SKM-1 treated with dmso at 0.1 percent for 144 hours (cell line): Measurements from ENCODE around the gene CCDC33.

Experiments
- DNase-seq: peaks from one replicate; lab custom pipeline; 2025; ENCODE audit not compliant: unreplicated experiment; lab: John Stamatoyannopoulos, UW

Gene CCDC33

DNA sequence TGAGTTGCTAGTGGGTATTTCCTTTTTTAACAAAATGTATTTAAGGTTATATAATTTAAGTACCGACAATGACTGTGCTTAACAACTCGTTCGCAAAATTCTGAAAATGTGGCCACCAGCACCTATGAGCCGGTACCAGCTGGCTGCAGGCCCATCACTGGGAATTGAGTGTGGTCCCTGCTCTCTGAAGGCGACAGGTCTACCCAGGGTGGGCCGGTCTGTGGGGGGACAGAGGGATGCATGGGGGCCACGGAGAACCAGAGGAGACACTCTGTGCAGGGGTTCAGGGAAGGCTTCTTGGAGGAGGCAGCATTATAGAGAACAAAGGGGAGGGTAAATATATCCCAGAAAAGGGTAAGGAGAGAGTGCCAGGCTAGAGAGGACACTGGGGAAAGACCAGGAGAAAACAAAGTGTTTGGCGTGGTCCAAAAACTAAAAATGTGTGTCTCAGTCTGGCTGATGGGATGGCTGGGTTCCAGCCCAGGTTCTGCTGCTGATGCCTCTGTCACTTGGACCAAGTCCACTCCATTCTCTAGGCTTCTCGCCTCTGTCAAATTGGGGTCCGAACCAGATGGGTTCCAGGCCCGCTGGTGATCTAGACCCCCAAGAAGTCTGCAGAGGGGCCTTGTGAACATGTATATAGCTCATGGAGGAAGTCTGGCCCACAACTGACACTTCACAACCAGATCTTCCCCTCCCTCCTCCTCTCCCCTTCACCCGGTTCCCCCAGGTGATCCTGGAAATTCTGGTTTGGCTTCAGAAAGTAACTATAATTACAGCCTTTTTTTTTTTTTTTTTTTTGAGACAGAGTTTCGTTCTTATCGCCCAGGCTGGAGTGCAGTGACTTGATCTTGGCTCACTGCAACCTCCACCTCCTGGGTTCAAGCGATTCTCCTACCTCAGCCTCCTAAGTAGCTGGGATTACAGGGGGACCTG, 142.0 kb downstream of the CCDC33 start:
- DNase-seq, result no peak

DNA sequence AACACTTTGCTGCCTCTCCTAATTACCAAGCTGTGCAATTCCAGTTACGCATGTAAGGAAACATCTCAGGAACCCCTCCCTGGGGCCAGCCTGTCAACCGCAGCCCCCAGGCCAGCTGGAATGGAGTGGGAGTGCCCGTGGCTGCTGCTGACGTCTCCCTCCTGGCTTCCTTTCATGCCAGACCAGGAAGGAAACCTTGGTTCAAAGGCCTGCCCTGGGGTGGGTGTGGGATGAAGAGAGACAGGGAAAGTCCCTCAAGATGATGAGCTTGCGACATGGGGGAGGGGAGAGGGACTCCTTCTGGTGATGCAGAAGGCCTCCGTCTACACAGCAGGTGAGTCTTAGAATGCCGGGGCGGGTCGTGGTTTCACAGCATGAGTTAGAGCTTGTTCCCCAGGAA, 142.7 kb downstream of the CCDC33 start:
- DNase-seq, result no peak

DNA sequence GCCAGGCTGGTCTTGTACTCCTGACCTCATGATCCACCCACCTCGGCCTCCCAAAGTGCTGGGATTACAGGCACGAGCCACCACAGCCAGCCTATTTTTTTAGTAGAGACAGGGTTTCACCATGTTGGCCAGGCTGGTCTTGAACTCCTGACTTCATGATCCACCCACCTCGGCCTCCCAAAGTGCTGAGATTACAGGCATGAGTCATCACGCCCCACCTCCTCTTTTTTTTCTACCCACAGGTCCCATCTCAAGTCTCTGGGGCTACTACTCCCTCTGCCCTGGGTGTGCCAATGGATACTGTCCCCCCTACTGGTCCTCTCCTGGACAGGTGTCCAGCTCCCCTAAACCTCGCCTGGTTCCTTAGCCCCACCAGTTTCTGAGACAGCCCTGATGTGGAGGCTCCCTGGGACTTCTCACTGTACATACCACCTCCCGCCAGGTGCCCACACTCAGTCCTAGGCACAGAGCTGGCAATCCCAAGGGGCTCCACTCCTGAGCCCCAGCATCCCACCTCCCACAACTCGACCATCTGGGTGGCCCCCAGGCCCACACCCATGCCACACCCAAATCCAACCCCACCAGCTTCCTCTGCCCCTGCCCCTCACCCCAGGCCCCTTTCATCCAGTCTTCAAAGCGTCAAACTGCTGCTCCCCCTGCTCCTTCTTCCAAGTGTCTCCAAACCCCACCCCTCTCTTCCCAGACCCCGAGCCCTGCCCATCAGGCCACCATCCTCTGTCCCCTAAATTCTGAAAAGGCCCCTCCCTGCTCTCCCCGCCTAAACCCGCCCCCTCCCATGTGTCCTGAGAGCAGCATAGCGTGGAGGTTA, 144.4 kb downstream of the CCDC33 start:
- DNase-seq, result no peak

DNA sequence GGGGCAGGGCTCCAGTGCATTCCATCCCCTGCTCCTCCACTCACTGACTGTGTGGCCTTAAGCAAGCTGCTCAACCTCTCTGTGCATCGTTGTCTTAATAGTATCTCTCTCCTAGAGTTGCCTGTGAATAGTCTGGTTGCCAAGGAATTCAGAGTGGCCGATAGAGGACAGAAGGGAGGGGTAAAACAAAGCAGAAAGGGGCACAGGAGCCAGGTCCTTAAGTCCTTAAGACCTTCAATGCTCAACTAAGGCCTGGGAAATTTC, 145.0 kb downstream of the CCDC33 start:
- DNase-seq, result no peak

DNA sequence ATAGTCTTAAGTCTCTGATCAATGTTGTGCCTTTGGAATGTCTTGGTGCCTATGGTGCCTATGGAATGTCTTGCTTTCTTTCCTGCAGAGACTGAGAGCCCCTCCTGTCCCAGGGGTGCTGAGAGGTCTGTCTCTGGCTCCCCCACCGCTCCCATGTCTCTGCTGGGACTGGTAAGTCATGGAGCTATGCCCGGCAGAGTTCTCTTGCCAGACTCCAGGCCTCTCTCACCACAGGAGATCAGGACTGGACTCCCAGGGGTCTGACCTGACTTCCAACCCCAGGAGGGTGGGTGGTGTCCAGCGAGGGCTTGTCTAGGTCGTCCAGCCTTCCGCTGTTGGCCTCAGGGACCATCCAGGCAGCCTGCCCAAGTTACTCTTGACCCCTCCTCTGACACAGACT, 145.4 kb downstream of the CCDC33 start:
- no peak for DNase-seq

DNA sequence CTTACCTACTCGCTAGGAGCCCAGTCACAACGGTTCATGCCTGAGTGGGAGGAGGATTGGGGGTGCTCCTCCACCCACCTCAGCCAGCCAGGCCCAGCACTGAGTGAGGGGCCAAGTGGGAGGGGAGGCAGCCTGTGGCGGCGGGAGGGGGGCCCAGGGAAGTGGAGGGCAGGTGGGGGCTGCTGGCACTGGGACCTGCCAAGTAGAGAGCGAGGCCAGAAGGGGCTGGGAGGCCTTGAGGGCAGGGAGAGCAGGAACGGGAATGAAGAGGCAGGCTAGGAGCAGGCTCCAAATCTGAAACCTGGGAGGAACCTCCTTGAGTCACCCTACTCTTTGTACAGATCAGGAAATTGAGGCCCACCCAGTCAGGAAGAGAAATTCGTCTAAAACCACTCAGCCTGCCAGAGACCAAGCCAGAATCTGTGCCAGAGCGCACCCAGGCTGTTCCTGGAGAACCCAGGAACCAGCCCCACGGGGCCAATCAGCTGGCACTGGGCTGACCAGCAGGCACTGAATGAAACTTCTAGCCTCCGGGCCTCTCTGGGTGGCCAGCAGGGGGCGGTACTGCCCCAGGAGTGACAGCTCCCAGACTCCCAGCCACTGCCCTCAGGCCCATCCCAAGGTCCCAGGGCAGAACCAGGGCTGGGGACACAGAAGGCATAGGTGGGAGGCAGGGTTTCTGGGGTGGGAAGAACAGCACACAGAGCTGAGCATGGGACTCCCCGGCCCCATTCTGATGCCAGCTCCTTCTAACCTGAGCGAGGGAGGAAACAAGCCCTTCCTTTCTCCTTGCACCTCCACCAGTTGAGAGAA, 146.1 kb downstream of the CCDC33 start:
- peak; percentile 68 for DNase-seq

DNA sequence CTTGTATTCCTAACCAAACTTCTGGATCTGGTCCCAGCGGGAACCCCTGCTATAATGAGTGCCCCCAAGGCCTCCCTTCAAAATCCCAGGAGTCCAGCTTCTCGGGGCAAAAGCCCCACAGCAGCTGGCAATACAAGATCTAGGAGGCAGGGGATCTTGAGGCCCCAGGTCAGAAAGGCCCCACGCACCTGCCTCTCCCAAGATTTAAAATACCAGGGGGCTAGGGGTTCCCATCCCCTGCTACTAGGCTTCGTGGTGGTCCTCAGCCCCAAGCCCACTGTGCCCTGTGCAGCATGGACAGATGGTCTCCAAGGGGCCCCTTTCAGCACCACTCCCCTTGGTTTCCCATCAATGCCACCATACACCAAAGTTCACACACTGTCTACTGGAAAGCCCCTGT, 147.2 kb downstream of the CCDC33 start:
- DNase-seq, result no peak

DNA sequence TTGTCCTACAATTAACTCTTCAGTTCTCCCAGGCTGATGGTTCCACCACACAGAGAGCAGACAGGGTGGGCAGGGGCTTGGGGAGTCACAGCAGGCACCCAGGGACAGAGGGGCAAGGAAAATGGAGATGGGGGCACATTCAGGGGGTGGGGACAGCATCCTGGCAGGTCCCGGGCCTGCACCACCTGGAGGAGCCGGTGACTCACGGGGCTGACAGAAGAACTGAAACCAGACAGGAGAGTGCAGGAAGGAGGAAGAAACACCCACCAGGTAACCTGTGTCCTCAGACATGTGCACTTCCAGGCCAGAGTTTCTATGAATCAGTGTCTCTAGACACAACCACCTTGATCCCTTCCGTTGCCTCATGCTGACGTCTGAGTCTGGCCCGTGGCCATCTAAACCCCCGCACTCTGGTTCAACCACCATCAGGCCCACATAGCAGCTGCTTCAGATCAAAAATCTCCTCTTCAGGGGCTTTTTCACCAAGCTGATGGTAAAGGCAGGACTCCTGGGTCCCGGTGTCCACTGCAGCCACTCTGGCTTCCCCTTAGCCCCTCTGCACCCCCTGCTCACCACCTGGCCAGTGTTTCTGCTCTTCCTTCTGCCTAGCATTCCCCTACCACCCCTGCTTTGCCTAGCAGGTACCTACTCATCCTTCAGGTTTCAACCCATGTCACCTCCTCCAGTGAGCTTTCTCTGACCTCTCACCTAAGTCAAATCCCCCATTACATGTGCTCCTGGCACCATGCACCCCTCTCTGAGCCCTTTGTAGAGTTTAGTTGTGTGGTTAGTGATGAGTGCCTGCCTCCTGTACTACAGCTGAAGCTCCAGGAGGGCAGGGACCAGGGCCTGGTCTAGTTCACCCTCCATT, 147.8 kb downstream of the CCDC33 start:
- DNase-seq, result no peak

DNA sequence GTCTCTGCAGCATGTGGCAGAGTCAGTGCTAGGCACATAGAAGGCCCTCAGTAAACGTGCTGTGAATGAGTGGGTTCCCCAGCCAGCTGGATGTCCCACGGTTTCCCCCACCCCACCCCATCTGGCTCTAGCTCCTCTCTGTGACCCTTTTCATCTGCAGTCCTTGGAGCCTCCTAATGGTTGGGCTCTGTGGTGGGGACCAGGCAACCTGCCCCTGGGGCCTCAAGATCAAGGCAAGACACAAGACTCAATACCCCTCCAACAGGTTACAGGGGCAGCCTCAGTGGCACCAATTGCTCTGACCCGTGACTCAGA, 148.4 kb downstream of the CCDC33 start:
- DNase-seq, result no peak

DNA sequence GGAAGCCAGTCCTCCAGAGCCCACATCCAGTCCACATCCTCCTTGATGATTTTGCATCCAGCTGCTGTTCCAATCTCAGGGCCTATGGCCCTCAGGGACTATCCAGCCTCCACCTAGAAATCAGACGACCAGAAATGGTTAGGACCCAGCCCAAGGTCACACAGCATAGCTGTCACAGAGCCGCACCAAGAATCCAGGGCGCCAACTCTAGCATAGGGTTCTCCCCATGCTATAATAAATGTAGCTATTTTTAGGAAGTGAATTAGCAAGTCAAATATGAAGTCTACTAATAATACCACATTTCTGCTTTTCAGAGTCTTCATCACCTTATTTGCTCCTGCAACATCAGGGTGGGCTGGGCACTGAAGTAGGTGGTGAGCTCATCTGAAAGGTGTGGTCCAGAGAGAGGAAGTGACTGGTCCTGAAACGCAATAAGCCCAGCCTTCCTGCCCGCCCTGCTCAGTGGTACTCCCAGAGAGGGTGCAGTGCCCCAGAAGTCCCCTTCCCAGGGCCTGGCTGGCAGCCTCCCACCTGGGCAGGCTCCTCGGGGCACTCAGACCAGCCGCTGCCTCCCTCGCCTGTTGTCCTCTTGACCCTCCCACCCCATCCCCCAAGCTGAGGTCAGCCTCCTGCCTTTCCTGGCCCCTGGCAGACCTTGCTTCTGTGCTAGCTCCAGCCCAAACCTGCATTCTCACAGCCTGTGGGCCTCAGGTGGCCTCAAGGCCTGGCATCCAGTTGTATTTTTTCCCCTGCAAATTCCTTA, 148.9 kb downstream of the CCDC33 start:
- peak; percentile 63 for DNase-seq

DNA sequence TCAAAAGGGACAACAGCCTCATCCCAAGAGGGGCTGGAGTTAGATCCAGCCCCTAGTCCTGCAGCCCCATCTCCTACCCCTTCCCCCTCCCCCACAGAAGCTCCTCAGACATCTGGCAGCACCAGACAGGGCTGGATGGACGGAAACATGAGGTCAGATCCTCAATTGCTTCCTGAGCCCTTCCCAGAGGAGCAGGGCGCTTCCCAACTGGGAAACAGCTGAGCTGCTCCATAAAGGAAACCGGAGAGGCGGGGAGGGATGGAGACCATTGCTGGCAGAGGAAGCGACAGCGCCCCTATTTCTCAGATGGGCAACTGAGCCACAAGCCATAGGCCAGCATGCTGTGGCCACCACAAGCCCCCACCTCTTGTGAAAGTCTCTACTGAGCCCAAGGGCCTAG, 149.6 kb downstream of the CCDC33 start:
- DNase-seq, result no peak
